ENCODE measurements around the gene PLEK2. TPM values are rescaled to one million over a fixed set of nuclear protein-coding genes. Genes with fewer than 3 reads are reported as not detected.

The PLEK2 gene
- total RNA-seq, 1 experiment from 2014 or later, result 46.0 TPM

DNA sequence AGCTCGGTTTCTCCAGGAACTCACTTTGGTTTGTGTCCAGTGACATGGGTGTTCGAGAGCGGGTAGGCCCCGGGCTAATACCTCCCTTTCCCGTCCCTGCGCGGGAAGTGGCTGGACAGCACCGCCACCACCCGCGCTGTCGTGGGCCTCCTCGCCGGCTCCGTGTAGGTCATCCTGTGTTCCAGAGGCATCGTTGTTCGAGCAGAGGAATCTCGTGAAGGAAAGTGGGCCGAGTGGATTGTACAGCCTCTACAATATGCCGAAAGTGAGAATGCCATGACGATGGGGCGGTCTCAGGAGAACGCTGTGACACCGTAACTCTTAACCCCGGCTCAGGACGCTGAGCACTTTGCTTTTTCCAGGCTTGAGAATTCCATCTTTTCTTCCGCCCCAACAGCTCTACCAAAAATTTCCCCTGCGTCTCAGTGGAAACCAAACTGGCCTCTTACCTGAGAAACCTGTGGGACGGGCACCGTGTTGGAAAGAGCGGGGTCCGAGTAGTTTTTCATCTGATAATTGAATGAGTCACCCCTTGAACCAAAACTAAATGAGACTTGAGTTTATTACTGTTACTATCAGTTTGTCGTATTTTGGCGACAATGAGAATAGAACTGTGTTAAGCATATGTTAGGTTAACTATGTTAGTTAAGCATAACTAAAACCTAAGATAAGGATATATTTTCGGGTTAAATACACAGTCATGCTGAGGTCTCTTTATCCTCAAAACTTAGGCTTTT is 51.3 kb downstream of the PLEK2 start:
- no peak for DNase-seq
- POLR2A ChIA-PET (ENCODE audit: unreplicated experiment), result no interaction called here
- peaks cover 44% of the 10 kb centered on the region for H3K4me1 ChIP-seq (replicated peaks; ENCODE audit: insufficient read depth)
- no peaks in the 10 kb centered on the region for H3K9me2 ChIP-seq (ENCODE audit: insufficient read depth)
- TSS peak; percentile 82 for BruUV-seq (replicated peaks)
- peaks cover 15% of the 10 kb centered on the region for H3F3A ChIP-seq (ENCODE audit: insufficient read depth, low read depth)
- CTCF ChIA-PET, result interaction anchor here (0.6 to 1.1 kb wide), 2 partner anchors 25 to 308 kb away, joined by 3 to 4 read pairs; no protein-coding TSS in a partner anchor
- peaks cover 22% of the 10 kb centered on the region for H3K36me3 ChIP-seq (ENCODE audit: low read depth)
- peaks cover 36% of the 10 kb centered on the region for H4K20me1 ChIP-seq (ENCODE audit: insufficient read depth)
- H3K79me2 ChIP-seq (ENCODE audit: low read depth), result peaks cover 93% of the 10 kb centered on the region
- H3K27ac ChIP-seq, result peak overlapping the region; percentile 71
- intact Hi-C loops (cut with micrococcal nuclease; ENCODE audit: unreplicated experiment), result loop anchor here (1.0 to 5.0 kb wide), 4 partner anchors 48 to 853 kb away; partner anchors contain the start of genes GPHN and PALS1
- H2AFZ ChIP-seq, result peak overlapping the region; percentile 92
- TF ChIP-seq CTCF (conservative IDR thresholded peaks at IDR 0.05) (no peak), EZH2 (IDR thresholded peaks at IDR 0.05; ENCODE audit: low read depth) (no peak)
- no peaks in the 10 kb centered on the region for H3K9me3 ChIP-seq (ENCODE audit: insufficient read depth, low read depth)
- no peaks in the 10 kb centered on the region for H3K27me3 ChIP-seq (ENCODE audit: insufficient read depth, low read depth)
- peak overlapping the region; percentile 88 for H3K4me2 ChIP-seq
- peak overlapping the region; percentile 75 for H3K4me3 ChIP-seq

DNA sequence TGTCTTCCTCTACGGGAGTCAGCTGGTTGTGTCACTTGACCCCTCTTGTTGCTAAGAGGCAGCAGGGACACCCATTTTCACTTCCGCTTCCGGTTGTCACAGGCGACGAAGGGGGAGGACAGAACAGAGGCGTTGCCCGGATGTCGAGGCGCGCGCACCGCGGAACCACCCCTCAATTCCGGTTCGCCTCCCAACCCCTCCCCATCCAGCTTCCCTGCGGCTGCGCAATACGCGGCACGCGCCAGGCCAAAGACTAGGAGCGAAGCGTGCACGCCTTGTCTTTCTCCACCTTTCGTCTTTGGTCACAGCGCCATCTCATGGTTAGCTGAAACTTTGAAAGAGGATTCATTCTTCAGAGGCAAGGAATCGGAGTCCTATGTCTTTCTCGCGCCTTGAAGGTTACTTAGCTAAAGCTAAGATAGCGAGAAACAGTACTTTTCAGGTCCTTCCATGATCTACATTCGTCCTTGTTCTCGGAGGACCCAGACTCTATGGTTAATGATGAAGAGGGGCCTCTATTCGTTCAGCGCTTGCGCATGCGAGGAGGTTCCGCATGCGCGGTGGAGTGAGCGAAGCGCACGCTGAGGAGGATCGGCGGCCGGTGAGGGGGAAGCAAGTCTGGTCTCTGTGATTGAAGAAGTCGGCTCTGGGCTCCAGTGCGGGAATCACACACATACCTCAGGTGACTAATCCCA is 52.0 kb downstream of the PLEK2 start, which contains the start of the genes ATP6V1D and EIF2S1:
Gene ATP6V1D (minus strand): TSS at position 30 of the 695 bp plus-strand sequence. CDS start 106 bp downstream, outside the sequence.
Gene EIF2S1 (plus strand): TSS at position 554 of the 695 bp plus-strand sequence. CDS start 4,440 bp downstream, outside the sequence.
- intact Hi-C loops (cut with micrococcal nuclease; ENCODE audit: unreplicated experiment), result loop anchor here (1.0 to 5.0 kb wide), 5 partner anchors 47 to 853 kb away; partner anchors contain the start of genes GPHN and PALS1
- Histone ChIP-seq H3K4me1 (replicated peaks; ENCODE audit: insufficient read depth) (peaks cover 44% of the 10 kb centered on the region), H3K9me3 (ENCODE audit: insufficient read depth, low read depth) (no peaks in the 10 kb centered on the region), H3F3A (ENCODE audit: insufficient read depth, low read depth) (peaks cover 15% of the 10 kb centered on the region), H3K9me2 (ENCODE audit: insufficient read depth) (no peaks in the 10 kb centered on the region), H4K20me1 (ENCODE audit: insufficient read depth) (peaks cover 36% of the 10 kb centered on the region), H3K4me2 (peak within 1 kb of the TSS; percentile 94), H3K27me3 (ENCODE audit: insufficient read depth, low read depth) (no peaks in the 10 kb centered on the region), H3K27ac (peak within 1 kb of the TSS; percentile 71), H3K4me3 (peak within 1 kb of the TSS; percentile 75), H3K36me3 (ENCODE audit: low read depth) (peaks cover 14% of the 10 kb centered on the region), H2AFZ (peak within 1 kb of the TSS; percentile 92), H3K79me2 (ENCODE audit: low read depth) (peaks cover 87% of the 10 kb centered on the region)
- no TSS peak for BruUV-seq (replicated peaks)
- ChIA-PET CTCF (interaction anchor here (0.5 to 1.1 kb wide), 6 partner anchors 25 to 1001 kb away, joined by 3 to 6 read pairs (median 4); no protein-coding TSS in a partner anchor), POLR2A (ENCODE audit: unreplicated experiment) (interaction anchor here (0.6 to 0.8 kb wide), 8 partner anchors 49 to 1010 kb away, joined by 3 to 7 read pairs (median 4); partner anchors contain the start of gene GPHN)
- peak; percentile 100 for TF ChIP-seq CTCF (conservative IDR thresholded peaks at IDR 0.05)
- no peak for TF ChIP-seq EZH2 (IDR thresholded peaks at IDR 0.05; ENCODE audit: low read depth)
- peak; percentile 97 to 100 for DNase-seq
